MCF 10A (cell line): ENCODE measurements around the gene MYO18B. TPM values are rescaled to one million over a fixed set of nuclear protein-coding genes. Genes with fewer than 3 reads are reported as not detected.

ENCODE experiments used
- BruUV-seq: library from RNA; stranded (reverse); fragments of 400-500 nt; replicated peaks from 2 replicates; lab custom pipeline; 2021; lab: Mats Ljungman, UMichigan
- CTCF ChIA-PET: fragments of 300-600 bp; sonication (Branson Sonifier 250); formaldehyde crosslinking; extraction: SDS; loops from one replicate; lab custom pipeline; 2021; ENCODE audit warnings: antibody characterized with exemption, inconsistent platforms; lab: Yijun Ruan, JAX
- POLR2A ChIA-PET: fragments of 300-600, 350-650 bp; sonication (Branson Sonifier 250); formaldehyde crosslinking; extraction: SDS; loops from one replicate; lab custom pipeline; 2020; ENCODE audit warnings: antibody characterized with exemption, inconsistent platforms; lab: Yijun Ruan, JAX
- DNase-seq: peaks from one replicate; pipeline ENCODE4 v3.0.0-alpha.2; 2018; ENCODE audit not compliant: unreplicated experiment
- H3K27ac Mint-ChIP-seq: one replicate; pipeline ENCODE4 v1.8.0; 2022; ENCODE audit warnings: mild to moderate bottlenecking, low read depth, mixed read lengths; ENCODE audit not compliant: unreplicated experiment
- H3K27me3 Mint-ChIP-seq: one replicate; pipeline ENCODE4 v1.8.0; 2022; ENCODE audit warnings: mixed read lengths; ENCODE audit not compliant: insufficient read depth, unreplicated experiment
- H3K36me3 Mint-ChIP-seq: one replicate; pipeline ENCODE4 v1.8.0; 2022; ENCODE audit warnings: mild to moderate bottlenecking, moderate library complexity, mixed read lengths; ENCODE audit not compliant: insufficient read depth, unreplicated experiment
- H3K4me1 Mint-ChIP-seq: one replicate; pipeline ENCODE4 v1.8.0; 2022; ENCODE audit warnings: mixed read lengths; ENCODE audit not compliant: insufficient read depth, unreplicated experiment
- H3K4me3 Mint-ChIP-seq: one replicate; pipeline ENCODE4 v1.8.0; 2022; ENCODE audit warnings: mild to moderate bottlenecking, moderate library complexity, mixed read lengths; ENCODE audit not compliant: unreplicated experiment
- H3K9me3 Mint-ChIP-seq: one replicate; pipeline ENCODE4 v1.8.0; 2022; ENCODE audit warnings: mixed read lengths; ENCODE audit not compliant: unreplicated experiment
- CTCF ChIP-seq: fragments of 200-600 bp; IDR thresholded peaks from one replicate; pipeline ENCODE4 v1.8.0; 2022; ENCODE audit warnings: antibody characterized with exemption, mild to moderate bottlenecking; ENCODE audit not compliant: unreplicated experiment
- intact Hi-C: fragments of 100-400 bp; cut with micrococcal nuclease; formaldehyde crosslinking; loops from 2 replicates; pipeline ENCODE4 v1.14.1; 2022
- total RNA-seq: library from RNA; stranded (reverse); gene quantifications from 2 replicates; pipeline ENCODE4 v1.2.3, GENCODE V29; 2022

The MYO18B gene
- total RNA-seq, 1 experiment from 2014 or later = 0.07 TPM

- POLR2A ChIA-PET = interaction anchor here (0.6 kb wide), 1 partner anchor 255 kb away, joined by 3 read pairs; no protein-coding TSS in a partner anchor
- CTCF ChIA-PET = interaction anchor here (0.5 kb wide), 1 partner anchor 98 kb away, joined by 3 read pairs; no protein-coding TSS in a partner anchor
- no peak overlapping the region for H3K4me3 Mint-ChIP-seq
- intact Hi-C loops = no loop called here
- no peaks in the 10 kb centered on the region for H3K27me3 Mint-ChIP-seq
- no peak for TF ChIP-seq CTCF
- no peaks in the 10 kb centered on the region for H3K4me1 Mint-ChIP-seq
- H3K27ac Mint-ChIP-seq = no peak overlapping the region
- H3K9me3 Mint-ChIP-seq = no peaks in the 10 kb centered on the region
- H3K36me3 Mint-ChIP-seq = no peaks in the 10 kb centered on the region
- BruUV-seq = no TSS peak
- no peak for DNase-seq
Observed at GRCh38 chr22:25843660-25844405, 101.8 kb downstream of the MYO18B start.

DNA sequence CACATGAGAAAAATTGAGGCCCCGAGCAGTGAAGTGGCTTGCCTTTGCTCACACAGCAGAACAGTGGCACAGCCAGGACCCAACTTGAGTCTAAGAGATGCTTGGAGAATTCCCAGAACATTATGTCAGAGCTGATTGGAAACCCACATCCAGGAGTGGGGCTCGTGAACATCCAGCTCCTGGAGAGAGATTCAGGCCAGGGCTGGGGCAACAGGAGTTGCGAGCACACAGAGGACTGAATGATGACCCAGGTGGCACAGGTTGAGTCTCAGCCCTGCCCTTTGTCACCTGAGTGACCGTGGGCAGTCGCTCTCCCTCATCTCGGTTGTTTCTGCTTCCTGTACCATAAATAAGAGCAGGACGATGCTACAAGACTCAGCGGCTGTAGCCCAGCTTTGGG lies 102.6 kb downstream of the MYO18B start:
- CTCF ChIA-PET = no interaction called here
- TF ChIP-seq CTCF = no peak
- Mint-ChIP-seq H3K4me1 (no peaks in the 10 kb centered on the region), H3K4me3 (no peak overlapping the region), H3K27me3 (no peaks in the 10 kb centered on the region), H3K27ac (no peak overlapping the region), H3K9me3 (no peaks in the 10 kb centered on the region), H3K36me3 (no peaks in the 10 kb centered on the region)
- intact Hi-C loops = no loop called here
- POLR2A ChIA-PET = no interaction called here
- DNase-seq = no peak
- no TSS peak for BruUV-seq

DNA sequence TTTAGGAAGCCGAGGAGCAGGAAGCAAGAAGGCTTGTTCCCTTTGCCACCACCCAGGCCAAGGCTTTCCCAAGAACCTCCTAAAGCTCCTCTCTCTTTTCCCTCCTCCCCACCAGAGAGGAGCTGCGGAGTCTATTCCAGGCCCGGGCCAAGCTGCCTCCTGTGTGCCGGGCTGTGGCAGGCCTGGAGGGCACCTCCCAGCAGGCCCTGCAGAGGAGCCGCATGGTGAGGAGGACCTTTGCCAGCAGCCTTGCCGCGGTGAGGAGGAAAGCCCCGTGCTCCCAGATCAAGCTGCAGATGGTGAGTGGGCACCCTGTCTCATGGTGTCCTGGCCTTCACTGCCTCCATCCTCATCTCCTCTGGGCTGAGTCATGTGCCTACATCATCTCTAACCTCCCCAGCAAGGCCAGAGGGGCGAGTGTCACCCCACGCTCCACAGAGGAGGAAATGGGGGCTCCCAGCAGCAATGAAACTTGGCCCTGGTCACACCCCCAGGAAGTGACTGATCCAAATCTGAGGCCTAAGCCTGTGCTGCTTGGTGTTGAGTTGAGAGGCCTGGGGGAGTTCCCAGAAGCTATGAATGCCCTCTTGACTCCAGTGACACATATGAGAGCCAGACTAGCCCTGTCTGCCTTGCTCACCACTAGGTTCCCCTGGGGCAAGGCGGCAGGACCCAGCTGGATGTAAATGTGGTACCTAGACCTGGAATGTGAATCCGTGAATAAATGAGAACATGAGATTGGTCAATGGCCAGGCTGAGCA lies 104.2 kb downstream of the MYO18B start:
- Mint-ChIP-seq H3K4me3 (no peak overlapping the region), H3K36me3 (no peaks in the 10 kb centered on the region), H3K9me3 (no peaks in the 10 kb centered on the region), H3K4me1 (no peaks in the 10 kb centered on the region), H3K27me3 (no peaks in the 10 kb centered on the region), H3K27ac (no peak overlapping the region)
- no TSS peak for BruUV-seq
- ChIA-PET POLR2A (no interaction called here), CTCF (interaction anchor here (0.5 to 0.7 kb wide), 3 partner anchors 73 to 612 kb away, joined by 3 read pairs; no protein-coding TSS in a partner anchor)
- intact Hi-C loops = no loop called here
- TF ChIP-seq CTCF = no peak
- DNase-seq = no peak

DNA sequence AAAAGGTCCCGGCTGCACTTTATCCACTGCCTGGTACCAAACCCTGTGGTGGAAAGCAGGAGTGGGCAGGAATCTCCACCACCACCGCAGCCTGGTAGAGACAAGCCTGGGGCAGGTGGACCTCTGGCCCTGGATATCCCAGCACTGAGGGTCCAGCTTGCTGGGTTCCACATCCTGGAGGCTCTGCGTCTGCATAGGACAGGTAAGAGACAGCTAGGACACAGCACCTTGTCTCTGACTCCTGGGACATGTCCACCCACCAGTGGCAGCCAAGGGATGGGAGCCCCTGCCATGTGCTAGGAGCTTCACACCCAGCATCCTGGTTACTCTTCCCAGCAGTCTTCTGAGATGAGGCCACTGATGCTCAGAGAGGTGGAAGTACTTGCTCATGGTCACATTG lies 105.5 kb downstream of the MYO18B start:
- Mint-ChIP-seq H3K4me1 (no peaks in the 10 kb centered on the region), H3K4me3 (no peak overlapping the region), H3K9me3 (no peaks in the 10 kb centered on the region), H3K27me3 (no peaks in the 10 kb centered on the region), H3K27ac (no peak overlapping the region), H3K36me3 (no peaks in the 10 kb centered on the region)
- intact Hi-C loops = no loop called here
- BruUV-seq = no TSS peak
- POLR2A ChIA-PET = no interaction called here
- DNase-seq = no peak
- CTCF ChIA-PET = interaction anchor here (0.9 kb wide), 1 partner anchor 19 kb away, joined by 3 read pairs; no protein-coding TSS in a partner anchor
- TF ChIP-seq CTCF = no peak
